Endodermal cell (in vitro differentiated cells): Measurements from ENCODE around the gene CRACR2B. TPM values are rescaled to one million over a fixed set of nuclear protein-coding genes. Genes with fewer than 3 reads are reported as not detected.

Experiments
- DNase-seq: peaks from one replicate; pipeline ENCODE4 v3.0.0-alpha.2; 2017
- H3K27ac ChIP-seq: 2 replicates; pipeline ENCODE4 v1.5.1; 2013; ENCODE audit warnings: mild to moderate bottlenecking, low read depth, low read length, moderate library complexity
- H3K27me3 ChIP-seq: 2 replicates; pipeline ENCODE4 v1.6.1; 2013; ENCODE audit warnings: mild to moderate bottlenecking, low read length, moderate library complexity; ENCODE audit not compliant: insufficient read depth, control insufficient read depth, poor library complexity, severe bottlenecking
- H3K36me3 ChIP-seq: 2 replicates; pipeline ENCODE4 v1.7.0; 2013; ENCODE audit warnings: mild to moderate bottlenecking, low read length, moderate library complexity; ENCODE audit not compliant: control insufficient read depth, insufficient read depth
- H3K4me1 ChIP-seq: one replicate; pipeline ENCODE4 v1.7.0; 2013; ENCODE audit warnings: low read length; ENCODE audit not compliant: control insufficient read depth, insufficient read depth
- H3K4me3 ChIP-seq: 2 replicates; pipeline ENCODE4 v1.5.1; 2013; ENCODE audit warnings: mild to moderate bottlenecking, low read length, moderate library complexity
- H3K9ac ChIP-seq: 2 replicates; pipeline ENCODE4 v1.6.1; 2013; ENCODE audit warnings: mild to moderate bottlenecking, low read length, moderate library complexity; ENCODE audit not compliant: poor library complexity, severe bottlenecking; ENCODE audit errors: extremely low read depth
- H3K9me3 ChIP-seq: 2 replicates; pipeline ENCODE4 v1.6.1; 2013; ENCODE audit warnings: mild to moderate bottlenecking, low read length, moderate library complexity; ENCODE audit not compliant: control insufficient read depth
- H3K27ac Mint-ChIP-seq: 2 replicates; pipeline ENCODE4 v1.8.0; 2020; ENCODE audit warnings: mixed read lengths
- H3K27me3 Mint-ChIP-seq: 2 replicates; pipeline ENCODE4 v1.8.0; 2021; ENCODE audit warnings: mild to moderate bottlenecking, mixed read lengths; ENCODE audit not compliant: insufficient read depth
- H3K36me3 Mint-ChIP-seq: 2 replicates; pipeline ENCODE4 v1.8.0; 2020; ENCODE audit warnings: low read depth, mixed read lengths
- H3K4me1 Mint-ChIP-seq: 2 replicates; pipeline ENCODE4 v1.8.0; 2020; ENCODE audit warnings: mixed read lengths
- H3K4me3 Mint-ChIP-seq: 2 replicates; pipeline ENCODE4 v1.8.0; 2020; ENCODE audit warnings: mild to moderate bottlenecking, moderate library complexity, mixed read lengths
- H3K9me3 Mint-ChIP-seq: 2 replicates; pipeline ENCODE4 v1.8.0; 2020; ENCODE audit warnings: mild to moderate bottlenecking, mixed read lengths
- WGBS, 2 experiments: methylation state at CpG; one replicate each; pipeline versions ENCODE4 v1.1.5 to v1.1.7; 2013; ENCODE audit warnings: missing lambda C conversion rate in 2 of 2, mixed read lengths in 1 of 2; ENCODE audit not compliant: insufficient coverage in 1 of 2, insufficient read length in 1 of 2; 5-methylcytosine and 5-hydroxymethylcytosine counted together
- total RNA-seq, 2 donors: library from RNA; stranded (reverse); fragmentation: NEBNext Ultra II Directional in 1 of 2; extraction: Animal tissue kit (Norgen Biotek cat#: 25700) in 1 of 2; gene quantifications; 2 replicates in 1 of 2; 3 replicates in 1 of 2; pipeline ENCODE4 v1.2.1, GENCODE V29; 2021
- TF ChIP-seq, protein P1 (sequence below): fragments of 200-600 bp; sonication (generic); conservative IDR thresholded peaks from 2 replicates; pipeline ENCODE4 v1.5.0; 2021; ENCODE audit warnings: antibody characterized with exemption, mild to moderate bottlenecking

Gene CRACR2B
- total RNA-seq, 2 donors from 2014 or later = 22.3 to 28.1 TPM

DNA sequence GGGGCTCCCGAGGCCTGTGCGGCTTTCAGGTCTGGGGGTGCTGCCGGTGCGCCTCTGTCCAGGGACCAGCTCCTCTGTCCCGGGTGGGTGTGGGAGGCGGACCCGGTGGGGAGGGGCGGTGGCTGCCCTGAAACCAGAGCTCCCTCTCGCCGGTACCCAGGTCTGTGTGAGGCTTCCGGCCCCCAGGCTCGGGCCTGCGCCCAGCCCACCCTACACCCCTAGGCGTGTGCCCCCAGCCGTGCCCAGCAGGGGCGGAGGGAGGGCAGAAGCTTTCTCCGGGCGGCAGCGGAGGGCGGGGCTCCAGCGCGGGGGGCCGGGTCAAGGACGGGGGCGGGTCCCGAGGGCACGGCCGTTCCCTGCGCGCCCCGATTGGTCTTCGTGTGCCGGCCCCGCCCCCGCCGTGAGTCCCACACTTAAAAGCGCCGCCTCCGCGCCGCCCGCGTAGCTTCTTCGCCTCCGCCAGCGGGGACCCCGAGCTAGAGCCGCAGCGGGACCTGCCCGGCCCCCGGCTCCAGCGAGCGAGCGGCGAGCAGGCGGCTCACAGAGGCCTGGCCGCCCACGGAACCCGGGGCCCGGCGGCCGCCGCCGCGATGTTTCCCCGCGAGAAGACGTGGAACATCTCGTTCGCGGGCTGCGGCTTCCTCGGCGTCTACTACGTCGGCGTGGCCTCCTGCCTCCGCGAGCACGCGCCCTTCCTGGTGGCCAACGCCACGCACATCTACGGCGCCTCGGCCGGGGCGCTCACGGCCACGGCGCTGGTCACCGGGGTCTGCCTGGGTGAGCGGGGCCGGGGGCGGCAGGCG lies 8.4 kb upstream of the CRACR2B start:
- 0 to 4% methylated on average over 23 to 96 of the region's 96 CpGs for WGBS, 2 experiments
- H3K27ac Mint-ChIP-seq = no peak overlapping the region
- Histone ChIP-seq H3K36me3 (no peaks in the 10 kb centered on the region), H3K4me1 (no peaks in the 10 kb centered on the region), H3K9ac (peak overlapping the region; percentile 63), H3K27ac (no peak overlapping the region), H3K9me3 (no peaks in the 10 kb centered on the region), H3K4me3 (peak overlapping the region; percentile 81), H3K27me3 (no peaks in the 10 kb centered on the region)
- no peaks in the 10 kb centered on the region for H3K4me1 Mint-ChIP-seq
- H3K9me3 Mint-ChIP-seq = no peaks in the 10 kb centered on the region
- no peaks in the 10 kb centered on the region for H3K27me3 Mint-ChIP-seq
- peaks cover 6% of the 10 kb centered on the region for H3K36me3 Mint-ChIP-seq
- TF ChIP-seq, protein P1, sequence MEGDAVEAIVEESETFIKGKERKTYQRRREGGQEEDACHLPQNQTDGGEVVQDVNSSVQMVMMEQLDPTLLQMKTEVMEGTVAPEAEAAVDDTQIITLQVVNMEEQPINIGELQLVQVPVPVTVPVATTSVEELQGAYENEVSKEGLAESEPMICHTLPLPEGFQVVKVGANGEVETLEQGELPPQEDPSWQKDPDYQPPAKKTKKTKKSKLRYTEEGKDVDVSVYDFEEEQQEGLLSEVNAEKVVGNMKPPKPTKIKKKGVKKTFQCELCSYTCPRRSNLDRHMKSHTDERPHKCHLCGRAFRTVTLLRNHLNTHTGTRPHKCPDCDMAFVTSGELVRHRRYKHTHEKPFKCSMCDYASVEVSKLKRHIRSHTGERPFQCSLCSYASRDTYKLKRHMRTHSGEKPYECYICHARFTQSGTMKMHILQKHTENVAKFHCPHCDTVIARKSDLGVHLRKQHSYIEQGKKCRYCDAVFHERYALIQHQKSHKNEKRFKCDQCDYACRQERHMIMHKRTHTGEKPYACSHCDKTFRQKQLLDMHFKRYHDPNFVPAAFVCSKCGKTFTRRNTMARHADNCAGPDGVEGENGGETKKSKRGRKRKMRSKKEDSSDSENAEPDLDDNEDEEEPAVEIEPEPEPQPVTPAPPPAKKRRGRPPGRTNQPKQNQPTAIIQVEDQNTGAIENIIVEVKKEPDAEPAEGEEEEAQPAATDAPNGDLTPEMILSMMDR = no peak
- H3K4me3 Mint-ChIP-seq = peak overlapping the region; percentile 70
- DNase-seq = peak; percentile 96

- Histone ChIP-seq H3K9me3 (no peaks in the 10 kb centered on the region), H3K9ac (peak overlapping the region; percentile 63), H3K4me1 (no peaks in the 10 kb centered on the region), H3K27me3 (peaks cover under 1% of the 10 kb centered on the region), H3K27ac (no peak overlapping the region), H3K36me3 (no peaks in the 10 kb centered on the region), H3K4me3 (peak overlapping the region; percentile 81)
- H3K27ac Mint-ChIP-seq = no peak overlapping the region
- peak; percentile 94 for DNase-seq
- no peaks in the 10 kb centered on the region for H3K9me3 Mint-ChIP-seq
- peaks cover 11% of the 10 kb centered on the region for H3K36me3 Mint-ChIP-seq
- H3K4me1 Mint-ChIP-seq = no peaks in the 10 kb centered on the region
- peak overlapping the region; percentile 70 for H3K4me3 Mint-ChIP-seq
- TF ChIP-seq, protein P1 = no peak
- H3K27me3 Mint-ChIP-seq = no peaks in the 10 kb centered on the region
- WGBS, 2 experiments = 12 to 22% methylated on average over 10 to 47 of the region's 47 CpGs
These were observed 7.6 kb upstream of the CRACR2B start for GRCh38 chr11:819943-820649.

GRCh38 chr11:820655-821511 lies 6.8 kb upstream of the CRACR2B start:
- peak overlapping the region; percentile 81 for H3K4me3 ChIP-seq
- Mint-ChIP-seq H3K27me3 (no peaks in the 10 kb centered on the region), H3K36me3 (peaks cover 13% of the 10 kb centered on the region), H3K4me1 (no peaks in the 10 kb centered on the region), H3K4me3 (peak overlapping the region; percentile 70), H3K27ac (no peak overlapping the region), H3K9me3 (no peaks in the 10 kb centered on the region)
- peak overlapping the region; percentile 63 for H3K9ac ChIP-seq
- H3K36me3 ChIP-seq = no peaks in the 10 kb centered on the region
- TF ChIP-seq, protein P1 = no peak
- H3K9me3 ChIP-seq = no peaks in the 10 kb centered on the region
- no peak for DNase-seq
- H3K27ac ChIP-seq = no peak overlapping the region
- WGBS, 2 experiments = 87 to 89% methylated on average over 7 to 11 of the region's 11 CpGs
- peaks cover 8% of the 10 kb centered on the region for H3K27me3 ChIP-seq
- no peaks in the 10 kb centered on the region for H3K4me1 ChIP-seq
